Measurements from ENCODE around the gene NBEAL2. TPM values are rescaled to one million over a fixed set of nuclear protein-coding genes. Genes with fewer than 3 reads are reported as not detected.
A peak's percentile ranks its signal among the peaks of the same experiment; 100 is the strongest.

NBEAL2 gene
- total and polyA plus RNA-seq, 11 donors = 8.1 to 45.7 (median 13.1) TPM

DNA sequence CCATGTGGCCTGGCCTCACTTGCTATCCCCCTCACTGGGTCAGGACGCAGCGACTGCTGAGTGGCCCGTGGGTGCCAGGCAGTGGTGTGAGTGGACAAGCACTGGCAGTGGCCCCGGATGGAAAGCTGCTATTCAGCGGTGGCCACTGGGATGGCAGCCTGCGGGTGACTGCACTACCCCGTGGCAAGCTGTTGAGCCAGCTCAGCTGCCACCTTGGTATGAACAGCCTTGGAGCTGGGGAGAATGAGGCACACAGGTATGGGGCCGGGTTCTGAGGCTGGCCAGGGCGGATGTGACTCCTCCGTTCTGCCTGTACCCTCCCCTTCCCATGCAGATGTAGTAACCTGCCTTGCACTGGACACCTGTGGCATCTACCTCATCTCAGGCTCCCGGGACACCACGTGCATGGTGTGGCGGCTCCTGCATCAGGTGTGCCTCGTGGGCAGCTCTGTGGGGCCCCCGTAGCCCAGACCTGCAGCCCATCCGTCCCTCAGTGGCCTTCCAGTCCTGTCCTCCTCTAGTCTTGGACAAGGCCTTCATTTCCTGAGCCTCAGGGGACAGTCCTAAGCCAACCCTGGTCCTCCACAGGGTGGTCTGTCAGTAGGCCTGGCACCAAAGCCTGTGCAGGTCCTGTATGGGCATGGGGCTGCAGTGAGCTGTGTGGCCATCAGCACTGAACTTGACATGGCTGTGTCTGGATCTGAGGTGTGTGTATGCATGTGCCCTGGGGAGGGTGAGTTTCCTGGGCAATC, 28.2 kb downstream of the NBEAL2 start:
- Histone ChIP-seq H3K36me3 (peaks cover 0 to 60% (median 19%) of the 10 kb centered on the region in 9 donors), H3K27me3 (no peaks in the 10 kb centered on the region), H3K4me3 (no peak overlapping the region), H3K27ac (no peak overlapping the region), H3K4me1 (peaks cover 0 to 19% (median 7%) of the 10 kb centered on the region in 12 donors), H3K9me3 (no peaks in the 10 kb centered on the region)
- intact Hi-C loops (cut with DNase I) = loop anchor here in 3 of 10 donors (5.0 to 10.0 kb wide), 2 partner anchors 140 to 303 kb away; partner anchors contain the start of gene TMIE (in 2 of the 3)
- DNase-seq (peak in 1 of 5 donors; percentile 55), ATAC-seq (no peak)
- WGBS, 4 donors = 89 to 96% (median 92%) methylated on average over 12 to 16 of the region's 16 CpGs
- TF ChIP-seq POLR2A (IDR thresholded peaks at IDR 0.05) = no peak
- no peak for TF ChIP-seq CTCF (IDR thresholded peaks at IDR 0.05)

DNA sequence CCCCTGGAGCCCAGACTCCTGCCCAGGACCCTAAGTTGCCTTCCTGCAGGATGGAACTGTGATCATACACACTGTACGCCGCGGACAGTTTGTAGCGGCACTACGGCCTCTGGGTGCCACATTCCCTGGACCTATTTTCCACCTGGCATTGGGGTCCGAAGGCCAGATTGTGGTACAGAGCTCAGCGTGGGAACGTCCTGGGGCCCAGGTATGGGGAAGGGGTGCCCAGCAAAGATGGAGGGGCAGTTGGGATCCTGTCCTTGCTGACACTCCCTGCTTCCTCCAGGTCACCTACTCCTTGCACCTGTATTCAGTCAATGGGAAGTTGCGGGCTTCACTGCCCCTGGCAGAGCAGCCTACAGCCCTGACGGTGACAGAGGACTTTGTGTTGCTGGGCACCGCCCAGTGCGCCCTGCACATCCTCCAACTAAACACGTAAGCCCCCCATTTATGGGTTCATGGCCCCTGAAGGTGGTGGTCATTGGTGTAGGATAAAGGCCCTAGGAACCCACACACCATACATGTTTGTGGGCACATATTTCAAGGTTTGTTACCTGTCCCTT, 28.8 kb downstream of the NBEAL2 start:
- no peak for ATAC-seq
- intact Hi-C loops (cut with DNase I) = loop anchor here in 3 of 10 donors (5.0 to 10.0 kb wide), 2 partner anchors 141 to 304 kb away; partner anchors contain the start of gene TMIE (in 2 of the 3)
- Histone ChIP-seq H3K36me3 (peaks cover 0 to 59% (median 14%) of the 10 kb centered on the region in 9 donors), H3K4me3 (peak overlapping the region in 1 of 12 donors; percentile 82), H3K27me3 (no peaks in the 10 kb centered on the region), H3K4me1 (peaks cover 0 to 22% (median 7%) of the 10 kb centered on the region in 12 donors), H3K27ac (peak overlapping the region in 1 of 12 donors; percentile 92), H3K9me3 (no peaks in the 10 kb centered on the region)
- WGBS, 4 donors = 90 to 97% (median 94%) methylated on average over 12 to 13 of the region's 13 CpGs
- peak in 1 of 5 donors; percentile 15 for DNase-seq
- TF ChIP-seq POLR2A (IDR thresholded peaks at IDR 0.05) (no peak), CTCF (IDR thresholded peaks at IDR 0.05) (no peak)

DNA sequence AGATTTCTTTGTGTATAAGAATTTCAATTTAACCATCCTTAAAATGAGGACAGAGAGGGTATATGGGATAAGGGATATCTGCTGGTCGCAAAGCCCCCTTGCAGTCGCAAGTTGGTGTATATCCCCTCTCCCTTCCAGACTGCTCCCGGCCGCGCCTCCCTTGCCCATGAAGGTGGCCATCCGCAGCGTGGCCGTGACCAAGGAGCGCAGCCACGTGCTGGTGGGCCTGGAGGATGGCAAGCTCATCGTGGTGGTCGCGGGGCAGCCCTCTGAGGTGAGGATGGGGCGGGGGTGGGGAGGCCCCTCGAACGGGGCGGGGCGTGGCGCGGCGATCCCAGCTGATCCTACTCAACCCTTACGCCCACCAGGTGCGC, 29.4 kb downstream of the NBEAL2 start:
- no peak for ATAC-seq
- WGBS, 4 donors = 30 to 81% (median 38%) methylated on average over 2 to 23 of the region's 23 CpGs
- Histone ChIP-seq H3K36me3 (peaks cover 0 to 59% (median 14%) of the 10 kb centered on the region in 9 donors), H3K4me1 (peaks cover 0 to 22% (median 7%) of the 10 kb centered on the region in 12 donors), H3K4me3 (peak overlapping the region; percentile 44 to 82 (median 63)), H3K27ac (peak overlapping the region in 11 of 12 donors; percentile 26 to 92 (median 85)), H3K27me3 (no peaks in the 10 kb centered on the region), H3K9me3 (no peaks in the 10 kb centered on the region)
- intact Hi-C loops (cut with DNase I) = loop anchor here in 3 of 10 donors (5.0 to 10.0 kb wide), 2 partner anchors 142 to 304 kb away; partner anchors contain the start of gene TMIE (in 2 of the 3)
- peak in 1 of 5 donors; percentile 55 for DNase-seq
- TF ChIP-seq CTCF (IDR thresholded peaks at IDR 0.05) (no peak), POLR2A (IDR thresholded peaks at IDR 0.05) (no peak)
